ENCODE measurements around the gene TMEM150C.

TMEM150C gene
- 0 to 0.30 (median 0.03) reads per million in 9 experiments for total RNA-seq

DNA sequence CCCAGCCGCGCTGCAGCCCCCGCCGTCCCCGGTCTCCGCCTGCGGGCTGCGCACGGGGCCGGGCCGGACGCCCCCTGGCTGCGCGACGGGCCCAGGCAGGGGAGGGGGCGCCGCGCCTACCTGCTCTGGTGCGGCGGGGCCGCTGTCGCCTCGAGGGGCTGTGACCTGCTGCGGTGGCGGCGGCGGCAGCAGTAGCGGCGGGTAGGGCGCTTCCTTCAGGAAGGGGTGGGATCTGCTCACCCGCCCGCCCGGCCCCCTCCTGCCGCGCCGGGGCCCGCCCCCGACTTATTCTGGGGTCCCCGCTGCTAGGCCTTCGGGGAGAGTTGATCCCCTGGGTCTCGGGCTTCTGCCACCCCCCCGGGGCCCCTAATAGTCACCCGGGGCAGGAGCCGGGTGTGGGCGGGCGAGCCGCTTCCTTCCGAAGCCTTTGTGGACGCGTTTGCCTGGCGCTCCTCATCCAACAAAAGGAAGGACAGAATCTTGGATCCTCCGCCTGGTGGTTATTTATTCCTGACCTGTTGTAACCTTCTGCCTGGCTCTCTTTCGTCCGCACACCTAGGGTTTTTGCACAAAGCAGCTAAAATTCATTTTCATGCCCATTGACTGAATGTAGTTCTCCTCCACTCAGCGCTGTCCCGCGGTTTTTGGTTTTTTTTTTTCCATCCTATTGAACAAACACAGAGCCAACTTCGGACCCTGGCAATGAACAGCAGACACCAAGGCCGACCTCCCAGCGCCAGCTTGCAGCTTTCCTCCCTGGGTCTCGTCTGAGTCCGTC, at the start of gene TMEM150C:
Gene TMEM150C, minus strand, starts transcription at position 203 of the 778 bp plus-strand sequence. CDS start 57,331 bp downstream, outside the sequence.
- peak; percentile 21 for ATAC-seq (replicated peaks)
- H3K27ac Mint-ChIP-seq = no peak within 1 kb of the TSS

DNA sequence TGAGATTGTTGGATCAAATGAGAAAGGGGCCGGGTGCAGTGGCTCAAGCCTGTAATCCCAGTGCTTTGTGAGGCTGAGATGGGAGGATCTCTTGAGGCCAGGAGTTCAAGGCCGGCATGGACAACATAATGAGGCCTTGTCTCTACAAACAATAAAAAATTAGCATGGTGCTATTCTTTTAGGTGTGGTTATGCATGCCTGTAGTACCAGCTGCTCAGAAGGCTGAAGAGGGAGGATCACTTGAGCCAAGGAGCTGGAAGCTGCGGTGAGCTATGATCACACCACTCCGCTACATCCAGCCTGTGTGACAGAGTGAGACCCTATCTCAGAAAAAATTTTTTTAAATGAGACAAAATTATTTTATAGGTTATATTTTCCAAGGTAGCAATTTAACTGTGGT, 49.7 kb upstream of the TMEM150C start:
- no peak overlapping the region for H3K4me3 Mint-ChIP-seq
- H3K36me3 Mint-ChIP-seq (ENCODE audit: insufficient read depth) = no peaks in the 10 kb centered on the region
- no peak for DNase-seq
- ATAC-seq (replicated peaks) = no peak
- no peaks in the 10 kb centered on the region for H3K4me1 Mint-ChIP-seq (ENCODE audit: low read depth in 2 of 2)
- H3K27me3 Mint-ChIP-seq = peaks cover 11 to 35% of the 10 kb centered on the region in 2 donors
- H3K9me3 Mint-ChIP-seq = no peaks in the 10 kb centered on the region
- no peak overlapping the region for H3K27ac Mint-ChIP-seq

More for the DNA sequence above, at the start of gene TMEM150C:
- no peak for DNase-seq
- H3K27me3 Mint-ChIP-seq = peaks cover 73 to 85% of the 10 kb centered on the region in 2 donors
- no peaks in the 10 kb centered on the region for H3K36me3 Mint-ChIP-seq (ENCODE audit: insufficient read depth)
- H3K4me1 Mint-ChIP-seq (ENCODE audit: low read depth in 2 of 2) = peaks cover 11 to 14% of the 10 kb centered on the region in 2 donors
- H3K4me3 Mint-ChIP-seq = peak within 1 kb of the TSS; percentile 78 to 81
- H3K9me3 Mint-ChIP-seq = no peaks in the 10 kb centered on the region

DNA sequence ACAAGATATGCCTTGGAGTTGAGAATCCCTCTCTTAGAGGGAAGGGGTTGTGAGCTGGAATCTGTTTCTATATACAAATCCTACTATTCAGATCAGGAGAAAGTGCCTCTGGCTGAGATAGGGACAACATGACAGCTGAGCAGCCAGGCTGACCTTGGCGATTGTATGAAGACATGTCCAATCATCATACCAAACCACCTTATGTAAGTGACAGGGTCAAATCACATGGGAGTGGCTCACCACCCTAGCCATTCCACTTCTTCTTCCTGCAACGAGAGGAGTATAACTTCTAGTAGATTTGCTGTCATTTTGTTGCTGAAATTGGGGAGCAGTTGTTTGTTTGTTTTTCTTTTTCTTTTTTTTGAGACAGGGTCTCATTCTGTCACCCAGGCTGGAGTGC, 48.3 kb upstream of the TMEM150C start:
- H3K27me3 Mint-ChIP-seq = peaks cover 11 to 42% of the 10 kb centered on the region in 2 donors
- ATAC-seq (replicated peaks) (no peak), DNase-seq (no peak)
- H3K36me3 Mint-ChIP-seq (ENCODE audit: insufficient read depth) = no peaks in the 10 kb centered on the region
- no peak overlapping the region for H3K4me3 Mint-ChIP-seq
- no peaks in the 10 kb centered on the region for H3K9me3 Mint-ChIP-seq
- no peak overlapping the region for H3K27ac Mint-ChIP-seq
- no peaks in the 10 kb centered on the region for H3K4me1 Mint-ChIP-seq (ENCODE audit: low read depth in 2 of 2)

DNA sequence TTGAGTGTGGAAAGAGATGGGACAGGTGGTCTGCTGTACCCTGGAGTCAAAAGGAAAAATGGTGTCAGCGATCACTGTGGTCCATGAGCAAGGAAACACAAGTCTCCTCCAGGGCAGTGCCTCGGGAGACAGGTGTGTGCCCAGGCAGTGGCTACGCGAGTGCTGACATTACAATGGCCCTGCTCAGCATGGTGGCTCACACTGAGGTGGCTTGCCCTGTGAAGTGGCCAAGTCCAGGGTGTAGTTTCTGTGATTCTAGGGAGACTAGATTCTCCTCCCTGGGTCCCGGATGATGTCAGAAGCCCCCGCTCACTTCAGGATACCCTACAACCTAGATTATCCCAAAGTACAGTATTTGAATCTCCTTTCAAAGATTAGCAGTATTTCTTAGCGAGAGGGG, 44.8 kb upstream of the TMEM150C start:
- ATAC-seq (replicated peaks) (no peak), DNase-seq (no peak)
- H3K4me3 Mint-ChIP-seq = no peak overlapping the region
- H3K27me3 Mint-ChIP-seq = peaks cover 11 to 50% of the 10 kb centered on the region in 2 donors
- no peaks in the 10 kb centered on the region for H3K9me3 Mint-ChIP-seq
- no peaks in the 10 kb centered on the region for H3K36me3 Mint-ChIP-seq (ENCODE audit: insufficient read depth)
- no peaks in the 10 kb centered on the region for H3K4me1 Mint-ChIP-seq (ENCODE audit: low read depth in 2 of 2)
- no peak overlapping the region for H3K27ac Mint-ChIP-seq

DNA sequence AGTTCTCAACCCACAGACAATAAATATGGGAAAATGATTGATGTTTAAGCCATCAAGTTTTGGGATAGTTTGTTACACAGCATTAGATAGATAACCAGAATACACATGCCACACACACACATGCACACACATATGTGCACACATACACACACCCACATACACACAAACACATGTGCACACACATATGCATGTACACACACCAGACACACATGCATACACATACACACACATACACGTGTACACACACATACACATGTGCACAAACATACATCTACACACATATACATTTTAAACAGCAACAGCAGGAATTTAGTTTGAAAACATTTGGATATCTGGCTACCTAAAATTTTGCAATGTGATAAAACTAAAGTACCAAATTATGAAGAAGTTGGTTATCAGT, 42.7 kb upstream of the TMEM150C start:
- H3K27ac Mint-ChIP-seq = no peak overlapping the region
- H3K9me3 Mint-ChIP-seq = no peaks in the 10 kb centered on the region
- H3K36me3 Mint-ChIP-seq (ENCODE audit: insufficient read depth) = no peaks in the 10 kb centered on the region
- no peak overlapping the region for H3K4me3 Mint-ChIP-seq
- H3K27me3 Mint-ChIP-seq = peaks cover 17 to 53% of the 10 kb centered on the region in 2 donors
- DNase-seq (no peak), ATAC-seq (replicated peaks) (no peak)
- H3K4me1 Mint-ChIP-seq (ENCODE audit: low read depth in 2 of 2) = no peaks in the 10 kb centered on the region

DNA sequence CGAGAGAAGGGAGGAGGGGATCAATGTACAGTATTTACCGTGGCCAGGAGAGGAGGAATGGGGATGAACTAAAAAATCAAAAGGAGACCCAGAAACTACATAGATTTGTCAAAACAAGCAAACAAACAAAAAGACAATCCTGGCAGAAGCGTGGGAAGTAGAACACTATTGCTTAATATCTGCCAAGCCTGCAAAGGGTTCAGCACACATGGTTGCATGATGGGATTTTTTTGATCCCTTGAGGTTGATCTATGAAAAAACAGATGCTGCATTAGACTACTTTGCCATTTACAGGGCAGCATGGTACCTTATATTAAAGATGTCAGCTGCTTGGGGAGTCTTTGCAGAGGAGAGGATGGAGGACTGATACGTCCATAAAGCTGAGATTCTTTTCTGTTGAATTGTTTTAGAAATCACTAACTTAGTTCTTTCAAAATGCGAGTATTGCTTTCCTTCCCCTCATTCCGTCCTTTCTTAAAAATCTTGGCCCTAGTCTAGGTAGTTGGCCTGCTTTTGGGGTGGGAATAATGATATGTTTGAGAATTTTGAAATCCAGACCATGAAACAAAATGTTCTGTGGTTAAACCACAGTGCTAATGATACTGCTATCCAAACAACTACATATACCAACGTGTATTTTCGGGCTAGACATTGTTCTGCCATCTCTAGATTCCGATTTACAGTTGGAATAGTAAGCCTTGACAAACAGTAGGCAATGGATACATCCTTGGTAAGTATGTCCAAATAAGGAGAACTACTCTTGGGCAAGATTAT, 39.6 kb upstream of the TMEM150C start:
- DNase-seq = no peak
- Mint-ChIP-seq H3K4me3 (no peak overlapping the region), H3K9me3 (no peaks in the 10 kb centered on the region), H3K27me3 (peaks cover 5 to 51% of the 10 kb centered on the region in 2 donors), H3K4me1 (ENCODE audit: low read depth in 2 of 2) (no peaks in the 10 kb centered on the region), H3K36me3 (ENCODE audit: insufficient read depth) (no peaks in the 10 kb centered on the region), H3K27ac (no peak overlapping the region)
- ATAC-seq (replicated peaks) = no peak

DNA sequence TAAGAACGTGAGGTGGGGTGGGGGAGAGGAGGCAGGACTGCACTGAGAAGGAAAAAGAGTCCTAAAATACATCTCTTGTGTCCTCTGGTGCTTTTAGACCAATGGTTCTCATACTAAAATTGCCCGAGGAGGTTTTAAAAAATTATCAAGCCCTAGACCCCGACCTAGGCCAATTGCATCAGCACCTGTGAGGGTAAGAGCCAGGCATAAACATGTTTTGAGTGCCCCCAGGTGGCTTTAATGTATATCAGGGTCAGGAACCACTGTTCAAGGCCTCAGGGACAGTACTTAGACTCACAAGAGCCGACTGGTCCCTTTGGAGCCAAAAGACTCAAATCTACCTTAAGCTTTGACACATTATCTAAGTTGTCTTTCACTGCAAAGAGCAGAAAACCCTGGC, 37.5 kb upstream of the TMEM150C start:
- DNase-seq (no peak), ATAC-seq (replicated peaks) (no peak)
- Mint-ChIP-seq H3K27ac (no peak overlapping the region), H3K36me3 (ENCODE audit: insufficient read depth) (no peaks in the 10 kb centered on the region), H3K9me3 (no peaks in the 10 kb centered on the region), H3K4me1 (ENCODE audit: low read depth in 2 of 2) (no peaks in the 10 kb centered on the region), H3K27me3 (peaks cover 5 to 45% of the 10 kb centered on the region in 2 donors), H3K4me3 (no peak overlapping the region)

DNA sequence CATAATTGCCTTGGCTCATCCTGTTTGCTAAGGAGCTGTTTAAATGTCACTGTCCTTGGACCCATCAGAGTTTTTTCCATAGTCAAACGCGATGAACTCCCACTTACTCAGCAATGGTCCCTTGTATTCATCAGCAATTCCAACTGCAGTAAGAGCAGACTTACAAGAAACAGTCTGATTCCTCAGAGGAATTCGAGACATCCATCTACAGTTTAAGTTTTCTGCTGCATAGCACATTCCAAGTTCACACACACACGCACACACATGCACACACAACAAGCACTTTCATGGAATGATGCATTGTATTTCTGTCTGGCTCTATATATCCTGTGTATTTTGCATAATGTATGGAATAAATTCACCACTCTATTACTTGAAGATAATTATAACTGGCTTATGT, 32.7 kb upstream of the TMEM150C start:
- no peaks in the 10 kb centered on the region for H3K36me3 Mint-ChIP-seq (ENCODE audit: insufficient read depth)
- H3K9me3 Mint-ChIP-seq = no peaks in the 10 kb centered on the region
- DNase-seq = no peak
- H3K4me3 Mint-ChIP-seq = no peak overlapping the region
- no peaks in the 10 kb centered on the region for H3K4me1 Mint-ChIP-seq (ENCODE audit: low read depth in 2 of 2)
- peaks cover 14 to 34% of the 10 kb centered on the region in 2 donors for H3K27me3 Mint-ChIP-seq
- no peak overlapping the region for H3K27ac Mint-ChIP-seq
- no peak for ATAC-seq (replicated peaks)

DNA sequence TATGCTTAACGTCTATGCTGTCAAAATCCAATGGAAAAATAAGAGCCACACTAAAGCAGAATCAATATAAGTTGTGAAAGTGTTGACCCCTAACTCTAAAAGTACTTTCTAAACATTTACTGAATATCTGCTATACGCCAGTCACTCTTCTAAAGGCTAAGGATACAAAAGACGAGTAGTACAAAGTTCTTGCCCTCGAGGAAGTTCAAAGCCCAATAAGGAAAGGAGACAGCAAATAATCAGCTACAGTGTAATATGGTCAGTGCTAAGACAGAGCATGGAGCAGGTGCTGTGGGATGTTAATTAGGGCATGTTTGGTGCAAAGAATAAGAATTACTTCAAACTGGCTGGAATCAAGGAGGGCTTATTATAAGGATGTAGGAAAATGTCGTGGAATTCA, 31.6 kb upstream of the TMEM150C start:
- DNase-seq (no peak), ATAC-seq (replicated peaks) (no peak)
- Mint-ChIP-seq H3K36me3 (ENCODE audit: insufficient read depth) (no peaks in the 10 kb centered on the region), H3K9me3 (no peaks in the 10 kb centered on the region), H3K27me3 (peaks cover 14 to 24% of the 10 kb centered on the region in 2 donors), H3K4me3 (no peak overlapping the region), H3K27ac (no peak overlapping the region), H3K4me1 (ENCODE audit: low read depth in 2 of 2) (no peaks in the 10 kb centered on the region)

DNA sequence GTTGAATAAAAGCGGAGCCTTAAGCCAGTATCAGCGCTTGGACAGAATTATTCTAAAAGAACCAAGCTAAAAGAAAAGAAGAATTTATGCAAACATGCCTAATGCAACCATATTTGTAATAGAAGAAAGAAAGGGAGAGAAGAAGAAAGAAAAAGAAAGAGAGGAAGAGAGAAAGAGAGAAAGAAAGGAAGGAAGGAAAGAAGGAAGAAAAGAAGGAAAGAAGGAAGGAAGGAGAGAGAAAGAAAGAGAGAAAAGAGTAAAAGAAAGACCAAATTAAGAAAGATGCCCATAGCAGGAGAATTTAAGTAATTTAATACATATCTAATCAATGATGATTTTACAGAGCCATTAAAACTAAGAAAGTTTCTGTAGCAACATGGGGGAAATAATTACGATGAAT, 30.9 kb upstream of the TMEM150C start:
- Mint-ChIP-seq H3K36me3 (ENCODE audit: insufficient read depth) (no peaks in the 10 kb centered on the region), H3K4me3 (no peak overlapping the region), H3K4me1 (ENCODE audit: low read depth in 2 of 2) (no peaks in the 10 kb centered on the region), H3K9me3 (no peaks in the 10 kb centered on the region), H3K27me3 (peaks cover 14 to 17% of the 10 kb centered on the region in 2 donors), H3K27ac (no peak overlapping the region)
- ATAC-seq (replicated peaks) (no peak), DNase-seq (no peak)

DNA sequence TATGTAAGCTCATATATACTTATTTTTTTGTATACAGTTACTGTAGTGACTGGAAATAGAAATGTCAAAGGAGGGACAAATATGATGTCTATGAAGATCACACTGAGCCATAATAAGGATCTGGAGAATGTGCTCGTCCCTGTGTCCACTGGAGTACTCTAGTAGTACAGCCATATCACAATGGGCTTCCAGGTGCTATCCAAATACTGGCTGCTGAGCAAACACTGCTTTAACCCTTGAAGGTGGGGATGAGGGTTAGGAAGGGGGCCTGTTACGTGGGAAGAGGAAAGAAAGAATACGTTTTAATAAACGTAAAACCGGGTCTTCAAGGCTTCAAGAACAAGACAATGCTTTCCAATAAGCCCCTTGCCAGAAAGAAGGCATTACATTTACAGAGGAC, 29.8 kb upstream of the TMEM150C start:
- Mint-ChIP-seq H3K27ac (no peak overlapping the region), H3K4me1 (ENCODE audit: low read depth in 2 of 2) (no peaks in the 10 kb centered on the region), H3K4me3 (no peak overlapping the region), H3K36me3 (ENCODE audit: insufficient read depth) (no peaks in the 10 kb centered on the region), H3K27me3 (peaks cover 14 to 19% of the 10 kb centered on the region in 2 donors), H3K9me3 (no peaks in the 10 kb centered on the region)
- DNase-seq (no peak), ATAC-seq (replicated peaks) (no peak)

DNA sequence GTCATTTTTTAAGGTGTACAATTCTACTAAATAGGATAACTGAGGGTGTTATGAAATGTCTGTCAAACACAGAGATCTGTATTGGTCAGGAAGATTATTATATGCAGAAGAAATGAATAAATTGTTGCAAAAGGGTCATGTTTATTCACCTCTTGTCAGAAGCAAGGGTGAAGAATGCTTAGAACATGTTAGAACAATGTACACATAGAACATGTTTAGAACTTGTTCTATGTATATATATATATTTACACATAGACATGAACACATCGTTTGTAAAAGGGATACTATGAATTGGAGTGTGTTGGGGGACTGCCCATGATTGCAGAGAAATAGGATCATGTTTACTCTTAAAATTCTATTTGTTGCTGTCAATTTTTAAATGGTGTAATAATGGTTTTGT, 28.0 kb upstream of the TMEM150C start:
- Mint-ChIP-seq H3K4me1 (ENCODE audit: low read depth in 2 of 2) (no peaks in the 10 kb centered on the region), H3K4me3 (no peak overlapping the region), H3K36me3 (ENCODE audit: insufficient read depth) (no peaks in the 10 kb centered on the region), H3K27ac (no peak overlapping the region), H3K27me3 (peaks cover 21 to 33% of the 10 kb centered on the region in 2 donors), H3K9me3 (no peaks in the 10 kb centered on the region)
- DNase-seq (no peak), ATAC-seq (replicated peaks) (no peak)

DNA sequence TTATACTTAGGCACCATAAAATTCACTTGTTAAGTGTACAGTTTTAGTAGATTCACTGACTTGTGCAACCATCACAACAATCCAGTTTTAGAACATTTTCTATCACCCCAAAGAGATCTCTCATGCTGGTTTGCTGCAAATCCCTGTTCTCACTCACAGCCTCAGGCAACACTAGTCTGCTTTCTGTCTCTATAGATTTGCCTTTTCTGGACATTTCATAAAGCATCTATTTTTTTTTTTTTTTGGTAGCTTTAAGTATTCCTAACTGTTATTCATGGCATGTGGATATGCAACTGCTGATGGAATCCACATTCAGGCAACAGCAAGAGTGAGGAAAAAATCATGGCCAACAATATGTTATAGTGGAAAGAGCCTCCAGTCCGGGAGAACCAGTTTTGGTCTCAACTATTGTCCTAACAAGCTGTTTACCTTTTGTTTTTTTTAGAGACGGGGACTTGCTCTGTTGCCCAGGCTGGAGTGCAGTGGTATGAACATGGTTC, 27.0 kb upstream of the TMEM150C start:
- ATAC-seq (replicated peaks) (no peak), DNase-seq (no peak)
- Mint-ChIP-seq H3K27ac (no peak overlapping the region), H3K36me3 (ENCODE audit: insufficient read depth) (no peaks in the 10 kb centered on the region), H3K9me3 (no peaks in the 10 kb centered on the region), H3K27me3 (peaks cover 20 to 38% of the 10 kb centered on the region in 2 donors), H3K4me1 (ENCODE audit: low read depth in 2 of 2) (no peaks in the 10 kb centered on the region), H3K4me3 (no peak overlapping the region)

Data from effector memory CD8-positive, alpha-beta T cell (primary cell).